Measurements from ENCODE around the gene HTR4. TPM values are rescaled to one million over a fixed set of nuclear protein-coding genes. Genes with fewer than 3 reads are reported as not detected.

The HTR4 gene
- total RNA-seq, 1 experiment from 2014 or later: not detected

GRCh38 chr5:148623101-148623500 is 31.2 kb downstream of the HTR4 start:
- POLR2A ChIA-PET (ENCODE audit: low non-redundant PET): no interaction called here
- Histone ChIP-seq H3K27me3 (replicated peaks; ENCODE audit: insufficient read depth, low read depth, low read length, poor library complexity) (peaks cover 61% of the 10 kb centered on the region), H3K4me1 (ENCODE audit: insufficient read depth, low read length, poor library complexity, severe bottlenecking) (no peaks in the 10 kb centered on the region), H3K36me3 (ENCODE audit: insufficient read depth, low read length, poor library complexity, severe bottlenecking) (no peaks in the 10 kb centered on the region), H3K9me3 (ENCODE audit: low read depth, low read length, poor library complexity, severe bottlenecking) (no peaks in the 10 kb centered on the region), H3K4me3 (ENCODE audit: low read depth, low read length, poor library complexity, severe bottlenecking) (no peak overlapping the region), H3K27ac (ENCODE audit: low read depth, low read length, poor library complexity, severe bottlenecking) (no peak overlapping the region)
- CTCF ChIA-PET: no interaction called here
- DNase-seq (ENCODE audit: low spot score): no peak
- no TSS peak for BruUV-seq (replicated peaks)
- no peak for TF ChIP-seq CTCF (conservative IDR thresholded peaks at IDR 0.05; ENCODE audit: low read depth, low read length)
- no peak for TF ChIP-seq EZH2 (IDR thresholded peaks at IDR 0.05; ENCODE audit: borderline replicate concordance, low read depth, low read length, poor library complexity, severe bottlenecking)
- intact Hi-C loops (cut with micrococcal nuclease; ENCODE audit: unreplicated experiment): no loop called here

- H3K4me1 ChIP-seq (ENCODE audit: insufficient read depth, low read length, poor library complexity, severe bottlenecking): no peaks in the 10 kb centered on the region
- no TSS peak for BruUV-seq (replicated peaks)
- TF ChIP-seq EZH2 (IDR thresholded peaks at IDR 0.05; ENCODE audit: borderline replicate concordance, low read depth, low read length, poor library complexity, severe bottlenecking) (no peak), CTCF (conservative IDR thresholded peaks at IDR 0.05; ENCODE audit: low read depth, low read length) (no peak)
- no peaks in the 10 kb centered on the region for H3K9me3 ChIP-seq (ENCODE audit: low read depth, low read length, poor library complexity, severe bottlenecking)
- H3K27ac ChIP-seq (ENCODE audit: low read depth, low read length, poor library complexity, severe bottlenecking): no peak overlapping the region
- H3K36me3 ChIP-seq (ENCODE audit: insufficient read depth, low read length, poor library complexity, severe bottlenecking): no peaks in the 10 kb centered on the region
- CTCF ChIA-PET: no interaction called here
- no peak for DNase-seq (ENCODE audit: low spot score)
- intact Hi-C loops (cut with micrococcal nuclease; ENCODE audit: unreplicated experiment): no loop called here
- H3K27me3 ChIP-seq (replicated peaks; ENCODE audit: insufficient read depth, low read depth, low read length, poor library complexity): peaks cover 58% of the 10 kb centered on the region
- H3K4me3 ChIP-seq (ENCODE audit: low read depth, low read length, poor library complexity, severe bottlenecking): no peak overlapping the region
- POLR2A ChIA-PET (ENCODE audit: low non-redundant PET): no interaction called here
Observed at GRCh38 chr5:148620696-148621095, 33.6 kb downstream of the HTR4 start.

GRCh38 chr5:148620091-148620490 is 34.2 kb downstream of the HTR4 start:
- no peak for TF ChIP-seq EZH2 (IDR thresholded peaks at IDR 0.05; ENCODE audit: borderline replicate concordance, low read depth, low read length, poor library complexity, severe bottlenecking)
- no peak for TF ChIP-seq CTCF (conservative IDR thresholded peaks at IDR 0.05; ENCODE audit: low read depth, low read length)
- H3K4me3 ChIP-seq (ENCODE audit: low read depth, low read length, poor library complexity, severe bottlenecking): no peak overlapping the region
- no peaks in the 10 kb centered on the region for H3K9me3 ChIP-seq (ENCODE audit: low read depth, low read length, poor library complexity, severe bottlenecking)
- no peaks in the 10 kb centered on the region for H3K36me3 ChIP-seq (ENCODE audit: insufficient read depth, low read length, poor library complexity, severe bottlenecking)
- intact Hi-C loops (cut with micrococcal nuclease; ENCODE audit: unreplicated experiment): no loop called here
- no peak overlapping the region for H3K27ac ChIP-seq (ENCODE audit: low read depth, low read length, poor library complexity, severe bottlenecking)
- no peaks in the 10 kb centered on the region for H3K4me1 ChIP-seq (ENCODE audit: insufficient read depth, low read length, poor library complexity, severe bottlenecking)
- CTCF ChIA-PET: no interaction called here
- POLR2A ChIA-PET (ENCODE audit: low non-redundant PET): no interaction called here
- BruUV-seq (replicated peaks): no TSS peak
- no peak for DNase-seq (ENCODE audit: low spot score)
- H3K27me3 ChIP-seq (replicated peaks; ENCODE audit: insufficient read depth, low read depth, low read length, poor library complexity): peaks cover 58% of the 10 kb centered on the region
